Liver (tissue), 3 donors: ENCODE data around the gene SLC12A2.

Experiments used
- CTCF ChIP-seq: fragments of 150-350 bp; IDR thresholded peaks from 2 replicates; pipeline ENCODE4 v1.5.1; 2017; ENCODE audit warnings: improper control_type of control experiment, low read depth, low read length; ENCODE audit not compliant: missing input control
- EGR1 ChIP-seq, 2 donors: IDR thresholded peaks; 2 replicates each; pipeline ENCODE4 v1.6.1; 2016 to 2018; ENCODE audit warnings: antibody characterized with exemption in 2 of 2, low read depth in 2 of 2
- NR2F2 ChIP-seq: IDR thresholded peaks from 2 replicates; pipeline ENCODE4 v1.6.1; 2016; ENCODE audit warnings: antibody characterized with exemption
- REST ChIP-seq: IDR thresholded peaks from 2 replicates; pipeline ENCODE4 v1.6.1; 2016; ENCODE audit warnings: antibody characterized with exemption, mild to moderate bottlenecking
- RXRA ChIP-seq, 2 donors: IDR thresholded peaks; 2 replicates each; pipeline ENCODE4 v1.6.1; 2017 to 2018; ENCODE audit warnings: antibody characterized with exemption in 2 of 2, mild to moderate bottlenecking in 1 of 2
- YY1 ChIP-seq: IDR thresholded peaks from 2 replicates; pipeline ENCODE4 v1.6.1; 2016; ENCODE audit warnings: antibody characterized with exemption, mild to moderate bottlenecking
- ZBTB33 ChIP-seq: IDR thresholded peaks from 2 replicates; pipeline ENCODE4 v1.6.1; 2016; ENCODE audit warnings: antibody characterized with exemption
- donor health status: healthy.
- donor health status: healthy.

GRCh38 chr5:128101676-128102075 is 18.1 kb downstream of the SLC12A2 start:
- TF ChIP-seq EGR1 (IDR thresholded peaks at IDR 0.05; ENCODE audit: low read depth in 2 of 2) (no peak), CTCF (no peak), NR2F2 (no peak), REST (no peak), YY1 (no peak), RXRA (IDR thresholded peaks at IDR 0.05) (no peak), ZBTB33 (no peak)
